Measurements from ENCODE around the gene GAS7. TPM values are rescaled to one million over a fixed set of nuclear protein-coding genes. Genes with fewer than 3 reads are reported as not detected.
A peak's percentile ranks its signal among the peaks of the same experiment; 100 is the strongest.
"Not testable (repeated sequence)": the region's sequence is repeated elsewhere in the genome, so short reads cannot be mapped to it uniquely, and the experiment has no call there.

Gene GAS7
- polyA plus RNA-seq, 4 donors: 14.1 to 55.7 (median 22.5) TPM

DNA sequence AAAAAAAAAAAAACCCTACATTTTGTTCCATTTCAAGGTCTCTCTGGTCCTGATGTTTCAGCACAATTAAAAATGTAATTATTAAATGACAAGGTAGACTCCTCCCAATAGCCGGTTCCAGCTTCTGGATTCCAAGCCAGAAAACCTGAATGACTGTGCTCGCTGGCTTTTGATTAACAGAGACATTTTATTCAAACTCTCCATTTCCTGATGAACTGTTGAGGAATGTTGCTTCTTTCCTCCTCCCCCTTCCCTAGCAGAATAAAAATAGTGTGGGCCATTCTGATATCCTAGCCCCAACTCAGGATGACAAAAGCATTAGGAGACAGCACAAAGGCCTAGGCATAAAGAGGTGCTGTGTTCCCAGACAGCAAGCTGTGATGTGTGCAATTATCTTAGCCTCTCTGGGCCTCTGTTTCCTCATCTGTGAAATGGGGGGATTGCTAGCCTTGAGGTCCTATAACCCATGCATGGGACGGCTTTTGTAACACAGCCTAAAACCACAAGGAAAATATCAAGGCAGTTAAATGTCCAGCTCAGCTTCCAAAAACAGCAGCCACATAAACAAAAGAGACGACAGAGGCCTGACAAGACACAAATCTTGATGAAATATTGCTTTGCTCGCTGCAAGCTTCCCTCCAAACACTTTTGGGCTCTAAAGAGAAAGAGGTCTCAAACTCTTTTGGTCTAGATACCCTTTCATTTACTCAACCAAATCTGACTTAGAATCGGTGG, 166.1 kb downstream of the GAS7 start:
- DNase-seq (ENCODE audit: low read depth in 4 of 4, low spot score in 3 of 4): peak in 2 of 4 donors; percentile 53 to 62

DNA sequence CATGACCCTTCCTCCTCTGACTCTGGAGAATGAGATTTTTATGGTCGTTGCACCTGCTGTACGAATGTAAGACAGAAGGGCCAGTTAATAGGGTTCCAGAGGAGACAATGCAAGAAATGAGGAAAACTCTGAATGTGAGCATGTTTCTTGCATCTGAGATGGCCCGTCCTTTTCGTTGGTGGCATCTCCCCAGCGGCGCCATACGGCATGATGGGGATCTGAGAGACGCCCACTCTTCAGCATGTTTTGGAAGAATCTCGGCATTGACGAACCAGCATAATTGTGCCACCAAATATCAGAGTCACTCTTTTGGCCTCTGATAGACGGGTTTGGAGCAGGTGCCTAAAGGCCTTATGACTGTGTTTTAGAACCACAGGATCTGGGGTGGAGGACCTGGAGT, 166.8 kb downstream of the GAS7 start:
- DNase-seq (ENCODE audit: low read depth in 4 of 4, low spot score in 3 of 4): no peak

DNA sequence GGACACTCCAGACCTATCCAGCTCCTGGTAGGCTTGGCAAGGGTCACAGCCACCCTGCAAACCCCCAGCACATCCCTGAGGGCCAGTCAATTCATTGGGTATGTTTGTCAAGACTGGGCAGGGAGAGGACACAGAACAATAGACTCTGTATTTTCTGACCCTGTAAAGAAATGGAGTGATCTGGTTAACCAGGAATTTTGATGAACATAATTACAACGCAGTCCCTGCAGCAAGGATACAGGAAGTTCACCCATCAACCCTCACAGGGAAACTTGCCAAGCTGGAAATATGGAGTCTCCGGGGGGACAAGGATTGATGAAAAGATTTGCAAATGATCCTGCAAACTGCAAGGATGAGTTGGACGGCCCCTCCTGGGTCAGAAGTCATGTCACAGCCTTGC, 167.3 kb downstream of the GAS7 start:
- DNase-seq (ENCODE audit: low read depth in 4 of 4, low spot score in 3 of 4): no peak

DNA sequence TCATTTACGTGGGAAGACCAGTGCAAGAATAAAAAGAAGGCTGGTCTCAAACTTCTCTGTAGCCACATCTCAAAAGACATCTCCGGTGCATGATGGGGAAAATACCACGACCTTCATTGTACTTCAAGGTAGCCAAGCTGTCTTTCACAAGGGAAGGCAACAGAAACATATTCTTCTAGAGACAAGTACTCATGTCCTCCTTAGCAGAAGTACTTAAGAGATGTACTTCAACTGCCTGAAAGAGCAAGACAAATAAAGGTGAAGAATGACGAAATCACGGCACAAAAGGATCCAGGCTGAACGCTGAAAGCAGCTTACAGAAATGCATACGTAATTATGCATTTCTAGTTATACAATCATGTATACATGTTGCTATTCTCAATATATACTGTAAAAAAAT, 169.3 kb downstream of the GAS7 start:
- no peak for DNase-seq (ENCODE audit: low read depth in 4 of 4, low spot score in 3 of 4)

DNA sequence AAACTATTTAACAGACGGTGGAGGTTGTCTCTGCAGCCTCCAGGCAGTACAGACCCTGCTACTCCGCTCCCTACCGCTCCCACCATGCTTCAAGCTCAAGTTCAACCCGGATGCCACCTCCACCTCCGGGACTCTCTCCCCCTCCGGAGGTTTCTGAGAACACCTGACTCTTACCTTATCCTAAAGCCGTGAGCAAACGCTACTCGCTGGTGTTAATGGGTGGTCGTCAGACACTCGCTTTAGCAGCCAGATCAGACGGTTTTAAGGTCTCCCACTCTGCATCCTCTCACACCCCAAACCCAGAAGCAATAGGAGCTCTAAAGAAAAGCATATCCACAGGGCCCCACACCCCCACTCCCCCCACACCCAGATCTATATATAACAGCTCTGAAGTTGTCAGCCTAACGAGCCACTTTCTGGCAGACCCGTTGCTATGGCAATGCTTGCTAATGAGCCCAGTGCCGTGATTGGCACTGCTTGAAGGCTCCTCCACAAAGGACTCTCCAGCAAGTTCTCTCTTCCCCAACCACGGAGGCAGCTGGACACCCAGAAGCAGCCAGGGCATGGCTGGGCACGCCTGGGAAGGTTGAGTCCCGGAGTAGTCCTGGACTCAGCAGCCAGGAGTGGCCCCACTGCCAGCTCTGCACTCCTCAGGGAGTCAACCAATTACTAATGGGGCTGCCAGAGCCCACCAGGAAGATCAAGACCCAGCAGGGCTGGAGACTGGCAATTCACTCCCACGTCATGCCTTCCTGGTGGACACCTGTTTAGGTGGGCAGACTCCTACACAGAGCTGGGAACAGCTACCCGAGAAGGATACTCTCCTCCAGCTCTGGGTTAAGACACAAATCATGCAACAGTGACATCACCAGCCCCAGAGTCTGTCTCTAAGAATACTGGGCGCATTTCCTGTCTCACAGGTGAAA, 172.2 kb downstream of the GAS7 start:
- no peak for DNase-seq (ENCODE audit: low read depth in 4 of 4, low spot score in 3 of 4)

DNA sequence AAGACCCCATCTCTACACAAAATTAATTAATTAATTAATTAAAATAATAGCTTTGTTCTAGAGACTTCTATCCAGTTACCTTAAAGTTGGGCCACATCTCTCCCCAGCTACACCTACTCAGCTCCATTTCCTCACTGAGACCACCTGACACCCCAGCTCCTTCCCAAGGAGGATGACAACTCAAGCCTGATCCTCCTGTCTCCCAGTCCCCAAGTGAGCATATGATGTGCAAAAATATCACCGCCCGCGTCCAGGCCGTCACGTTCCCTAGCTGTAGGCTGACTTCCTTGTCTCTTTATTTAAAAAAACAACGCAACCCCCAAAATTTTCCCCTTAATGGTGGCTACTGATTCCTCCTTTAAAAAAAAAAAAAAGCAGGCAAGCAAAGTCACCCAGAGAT, 173.2 kb downstream of the GAS7 start:
- DNase-seq (ENCODE audit: low read depth in 4 of 4, low spot score in 3 of 4): no peak

DNA sequence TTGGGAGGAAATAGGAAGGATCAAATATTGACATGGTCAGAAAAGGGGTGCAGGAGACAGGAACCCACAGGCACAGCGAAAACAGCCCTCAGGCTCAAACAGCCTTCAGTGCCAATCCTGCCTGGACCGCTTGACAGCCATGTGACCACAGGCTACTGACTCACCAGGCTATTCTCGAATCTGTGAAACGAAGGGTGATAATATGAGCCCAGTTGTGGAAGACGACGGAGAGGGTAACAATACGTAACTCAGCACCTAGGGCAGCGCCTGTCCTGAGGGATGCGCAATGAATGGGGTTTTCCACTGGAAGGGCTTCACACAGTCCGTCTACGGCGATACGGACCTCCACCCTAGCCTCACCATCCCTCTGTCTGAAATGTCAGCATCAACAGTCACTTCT, 176.0 kb downstream of the GAS7 start:
- DNase-seq (ENCODE audit: low read depth in 4 of 4, low spot score in 3 of 4): no peak

DNA sequence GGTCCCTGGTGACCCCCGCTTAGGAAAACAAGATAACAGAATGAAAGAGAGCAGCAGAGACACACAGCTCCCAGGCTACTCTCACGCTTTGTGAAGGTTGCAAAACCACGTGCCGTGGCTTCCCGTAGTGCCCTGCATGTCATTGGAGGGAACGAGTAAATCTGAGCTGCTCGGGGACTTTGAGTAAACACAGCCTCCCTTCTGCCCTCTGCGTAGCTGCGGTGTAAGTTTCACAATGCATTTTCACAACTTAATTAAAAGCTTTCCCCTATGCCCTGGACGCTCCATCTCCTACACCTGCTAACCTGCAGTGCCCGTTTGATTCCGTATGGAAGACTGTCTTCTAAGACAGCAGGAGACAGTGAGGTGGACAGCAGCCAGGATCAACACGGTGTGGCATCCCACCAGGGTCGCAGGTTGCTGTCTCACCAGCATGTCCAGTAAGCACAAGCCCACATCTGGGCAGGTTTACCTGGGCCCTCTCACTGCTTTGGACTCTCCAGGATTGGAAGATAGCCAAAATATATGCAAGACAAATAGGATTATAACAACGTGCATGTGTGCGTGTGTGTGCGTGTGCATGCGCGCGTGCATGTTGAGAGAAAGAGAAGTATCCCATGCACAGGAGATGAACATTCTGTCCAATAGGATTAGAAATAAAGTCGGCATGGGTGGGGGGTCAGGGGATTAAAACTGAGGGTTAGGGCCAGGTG, 177.0 kb downstream of the GAS7 start:
- DNase-seq (ENCODE audit: low read depth in 4 of 4, low spot score in 3 of 4): peak in 3 of 4 donors; percentile 53 to 74 (median 53)

DNA sequence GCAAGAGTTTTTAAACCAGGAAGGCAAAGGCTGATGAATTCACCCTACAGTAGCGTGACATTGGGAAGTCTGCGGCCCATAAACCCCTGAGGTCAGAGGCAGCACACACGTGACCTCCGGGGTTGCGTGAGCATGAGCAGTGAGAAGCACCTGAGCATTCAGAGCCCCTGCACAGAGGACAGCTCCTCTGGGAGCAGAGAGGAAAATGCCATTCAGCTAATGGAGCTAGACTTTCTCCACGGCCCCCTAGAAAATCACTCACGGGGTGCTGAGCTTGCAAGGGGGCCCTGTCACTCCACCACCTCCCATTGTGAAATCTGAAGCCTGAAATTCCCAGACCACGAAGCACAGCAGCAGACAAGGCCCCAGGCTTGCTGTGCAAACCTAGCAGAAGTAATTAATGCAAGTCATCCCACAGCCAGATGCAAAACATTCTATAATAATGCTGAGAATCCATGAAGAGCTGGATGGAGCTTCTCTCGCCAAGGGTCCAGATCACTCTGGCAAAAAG, 178.4 kb downstream of the GAS7 start:
- no peak for DNase-seq (ENCODE audit: low read depth in 4 of 4, low spot score in 3 of 4)

DNA sequence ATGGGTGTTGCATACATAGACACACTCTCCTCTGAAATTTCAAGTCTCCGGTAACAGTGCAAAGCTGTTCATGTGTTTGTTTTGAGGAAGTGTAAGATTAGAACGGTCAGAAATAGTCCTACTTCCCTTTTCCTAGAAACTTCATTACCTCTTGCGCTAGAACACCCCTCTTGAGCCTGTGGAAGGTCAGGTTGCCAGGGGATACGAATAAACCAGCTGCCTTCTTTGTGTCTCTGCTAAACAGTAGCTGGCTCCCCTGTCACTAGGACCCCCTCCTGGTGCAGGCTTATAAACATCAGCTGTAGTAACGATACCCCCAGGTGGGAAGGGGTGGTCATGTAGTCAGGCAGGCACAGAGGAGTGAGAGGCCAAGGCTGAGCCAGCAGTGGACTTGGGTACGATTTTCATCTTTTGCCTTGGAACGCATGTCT, 179.9 kb downstream of the GAS7 start:
- no peak for DNase-seq (ENCODE audit: low read depth in 4 of 4, low spot score in 3 of 4)

DNA sequence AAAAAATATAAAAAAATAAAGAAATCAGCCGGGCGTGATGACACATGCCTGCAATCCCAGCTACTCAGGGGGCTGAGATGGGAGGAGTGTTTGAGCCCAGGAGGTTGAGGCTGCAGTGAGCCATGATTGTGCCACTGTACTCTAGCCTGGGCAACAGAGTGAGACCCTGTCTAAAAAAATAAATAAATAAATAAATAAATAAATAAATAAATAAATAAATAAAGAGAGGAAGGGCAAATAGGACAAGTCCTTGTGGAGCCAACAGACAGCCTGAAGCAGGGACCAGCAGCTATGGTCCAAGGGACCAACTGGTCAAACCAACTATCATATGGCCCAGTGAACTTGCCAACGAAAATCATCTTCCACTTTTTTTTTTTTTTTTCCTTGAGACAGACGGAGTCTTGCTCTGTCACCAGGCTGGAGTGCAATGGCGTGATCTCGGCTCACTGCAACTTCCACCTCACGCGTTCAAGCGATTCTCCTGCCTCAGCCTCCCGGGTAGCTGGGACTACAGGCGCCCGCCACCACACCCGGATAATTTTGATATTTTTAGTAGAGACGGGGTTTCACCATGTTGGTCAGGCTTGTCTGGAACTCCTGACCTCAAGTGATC, 181.3 kb downstream of the GAS7 start:
- not testable (repeated sequence) for DNase-seq (ENCODE audit: low read depth in 4 of 4, low spot score in 3 of 4)

DNA sequence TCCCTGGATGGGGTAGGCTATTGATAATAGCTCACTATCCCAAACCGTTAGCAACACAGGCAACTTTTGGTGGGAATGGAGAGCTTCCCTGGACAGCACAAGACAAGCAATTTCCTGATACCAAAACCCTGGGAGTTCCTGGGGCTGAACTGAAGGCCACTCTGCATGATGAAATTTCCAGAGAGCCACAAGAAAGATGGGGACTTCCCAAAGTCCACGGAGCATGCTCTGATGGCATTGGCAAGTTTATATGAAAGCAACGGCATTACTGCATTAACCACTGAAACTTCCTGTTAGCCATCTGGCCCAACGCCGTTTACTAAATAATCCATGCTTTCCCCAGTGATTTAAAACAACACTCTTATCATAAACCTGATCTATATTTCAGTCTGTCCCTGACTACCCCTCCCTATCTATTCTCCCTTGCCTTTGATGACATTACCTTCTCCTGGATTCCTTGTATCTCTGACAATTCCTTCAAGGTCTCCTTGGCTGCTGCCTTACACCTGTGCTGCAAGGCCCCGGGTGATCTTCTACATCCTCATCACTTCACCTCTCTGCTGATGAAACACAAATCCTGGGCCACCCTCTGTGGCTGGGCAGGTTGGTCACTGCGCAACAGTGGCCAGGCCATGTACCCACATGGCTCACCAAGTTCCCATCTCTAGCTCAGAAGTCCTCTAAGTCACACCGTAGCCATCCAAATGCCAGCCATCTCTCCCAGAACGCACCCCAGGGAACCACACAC, 184.9 kb downstream of the GAS7 start:
- no peak for DNase-seq (ENCODE audit: low read depth in 4 of 4, low spot score in 3 of 4)

DNA sequence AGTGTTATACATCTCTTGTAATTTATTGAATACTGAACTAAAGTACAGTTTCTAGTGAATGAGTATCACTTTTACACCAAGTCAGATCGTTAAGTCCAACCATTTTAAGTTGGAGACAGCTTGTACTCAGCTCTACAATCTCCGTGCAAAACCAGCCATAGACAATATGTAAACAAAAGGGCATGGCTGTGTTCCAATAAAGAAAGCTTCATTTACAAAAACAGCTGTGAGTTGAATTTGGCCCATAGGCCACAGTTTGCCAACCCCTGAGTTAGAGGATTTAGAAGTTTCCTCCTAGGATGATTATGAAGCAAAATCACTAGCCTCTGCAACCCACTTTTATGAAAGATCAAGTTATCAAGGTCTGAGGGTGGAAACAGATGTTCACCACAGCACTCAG, 187.7 kb downstream of the GAS7 start:
- DNase-seq (ENCODE audit: low read depth in 4 of 4, low spot score in 3 of 4): no peak

DNA sequence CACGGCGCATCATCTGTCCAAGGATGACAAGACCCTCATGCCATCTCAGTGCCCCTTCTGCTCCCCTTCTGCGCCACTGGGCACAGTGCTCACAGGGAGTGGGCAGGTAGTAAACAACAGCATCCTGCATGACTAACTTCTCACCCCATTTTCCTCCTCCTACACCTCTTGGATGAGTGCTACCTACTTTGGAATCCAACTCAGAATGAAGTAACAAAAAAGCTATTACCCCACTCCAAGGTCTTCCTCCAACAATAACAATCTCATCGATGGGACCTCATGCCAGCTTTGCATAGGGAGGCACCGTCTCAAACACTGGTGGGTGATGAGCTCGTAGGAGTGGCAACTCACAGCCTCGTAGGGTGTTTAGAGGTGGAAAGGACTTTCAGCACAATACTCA, 194.7 kb downstream of the GAS7 start:
- DNase-seq (ENCODE audit: low read depth in 4 of 4, low spot score in 3 of 4): no peak

DNA sequence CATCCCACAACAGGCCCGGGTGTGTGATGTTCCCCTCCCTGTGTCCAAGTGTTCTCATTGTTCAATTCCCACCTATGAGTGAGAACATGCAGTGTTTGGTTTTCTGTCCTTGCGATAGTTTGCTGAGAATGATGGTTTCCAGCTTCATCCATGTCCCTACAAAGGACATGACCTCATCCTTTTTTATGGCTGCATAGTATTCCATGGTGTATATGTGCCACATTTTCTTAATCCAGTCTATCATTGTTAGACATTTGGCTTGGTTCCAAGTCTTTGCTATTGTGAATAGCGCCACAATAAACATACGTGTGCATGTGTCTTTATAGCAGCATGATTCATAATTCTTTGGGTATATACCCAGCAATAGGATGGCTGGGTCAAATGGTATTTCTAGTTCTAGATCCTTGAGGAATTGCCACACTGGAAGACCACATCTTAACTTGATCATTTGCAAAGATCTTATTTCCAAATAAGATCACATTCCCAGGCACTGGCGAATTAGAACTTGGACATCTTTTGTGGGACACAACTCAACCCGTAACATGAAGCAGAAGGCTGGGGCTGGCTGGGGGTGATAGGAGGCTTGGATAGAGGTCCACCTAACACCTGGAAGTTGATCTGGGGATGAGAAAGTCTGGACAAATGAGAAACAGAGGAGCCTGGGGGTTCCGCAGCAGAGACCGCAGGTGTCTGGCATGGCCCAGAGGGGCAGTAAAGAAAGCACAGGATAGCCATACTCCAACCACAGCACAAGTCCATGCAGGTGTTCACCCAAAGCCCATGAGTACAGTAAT, 195.6 kb downstream of the GAS7 start:
- DNase-seq (ENCODE audit: low read depth in 4 of 4, low spot score in 3 of 4): not testable (repeated sequence)

DNA sequence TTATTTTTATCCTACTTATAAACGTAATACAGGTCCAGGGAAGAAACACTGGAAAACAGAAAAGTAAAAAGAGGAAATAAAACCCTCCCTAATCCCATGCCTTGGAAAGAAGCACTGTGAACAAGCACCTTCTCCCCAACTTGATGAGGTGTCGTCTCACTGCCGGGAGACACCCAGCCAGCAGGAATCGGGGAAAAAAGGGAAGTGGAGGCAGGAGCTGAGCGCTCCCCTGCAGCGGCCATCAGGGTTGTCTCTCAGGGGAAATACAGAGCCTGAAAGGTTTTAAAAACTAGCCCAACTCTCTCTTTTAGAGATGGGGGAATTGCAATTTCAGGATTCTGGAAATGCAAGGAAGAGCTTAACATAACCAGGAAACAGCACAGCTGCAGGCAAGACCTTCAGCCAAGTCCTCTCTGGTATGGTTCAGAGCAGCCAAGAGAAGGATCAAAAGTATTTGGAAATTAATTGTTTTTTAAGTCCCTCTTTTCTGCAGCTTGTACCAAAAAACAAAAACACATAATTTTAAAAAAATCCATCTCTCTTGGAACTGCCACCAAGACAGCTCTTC, 197.0 kb downstream of the GAS7 start:
- DNase-seq (ENCODE audit: low read depth in 4 of 4, low spot score in 3 of 4): no peak

DNA sequence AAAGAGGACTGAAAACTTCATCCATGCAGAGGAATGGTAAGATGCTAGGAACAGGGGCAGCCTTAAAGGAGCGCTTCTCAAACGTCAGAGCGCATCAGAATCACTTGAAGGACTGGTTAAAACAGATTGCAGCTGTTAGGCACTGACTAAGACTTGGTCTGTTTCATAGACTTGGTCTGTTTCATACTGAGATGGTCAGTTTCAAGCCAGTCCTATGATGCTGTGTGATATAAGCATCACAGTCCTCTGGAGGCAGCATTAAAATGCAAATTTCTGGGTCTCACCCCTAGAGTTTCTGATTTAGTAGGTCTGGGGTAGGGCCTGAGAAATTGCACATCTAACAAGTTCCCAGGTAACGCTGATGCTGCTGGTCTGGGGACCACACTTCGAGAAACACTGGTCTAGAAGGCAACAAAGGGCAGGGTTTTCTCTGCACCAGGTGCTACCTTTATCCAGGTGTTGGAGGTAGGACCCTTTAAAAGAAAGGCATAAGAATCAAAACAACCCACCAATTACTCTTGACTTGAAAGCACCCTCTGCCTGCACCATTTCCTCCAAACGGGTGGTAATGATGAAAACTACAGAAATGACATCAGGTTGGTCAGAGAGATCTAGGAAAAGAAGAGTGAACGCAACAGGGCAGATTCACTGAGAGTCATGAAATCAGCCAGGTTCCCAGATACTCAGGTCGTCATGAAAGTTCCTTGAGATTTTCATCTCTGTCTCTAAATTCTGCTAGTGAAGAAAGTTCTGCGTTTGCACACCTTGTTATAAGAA, 198.3 kb downstream of the GAS7 start:
- DNase-seq (ENCODE audit: low read depth in 4 of 4, low spot score in 3 of 4): no peak

DNA sequence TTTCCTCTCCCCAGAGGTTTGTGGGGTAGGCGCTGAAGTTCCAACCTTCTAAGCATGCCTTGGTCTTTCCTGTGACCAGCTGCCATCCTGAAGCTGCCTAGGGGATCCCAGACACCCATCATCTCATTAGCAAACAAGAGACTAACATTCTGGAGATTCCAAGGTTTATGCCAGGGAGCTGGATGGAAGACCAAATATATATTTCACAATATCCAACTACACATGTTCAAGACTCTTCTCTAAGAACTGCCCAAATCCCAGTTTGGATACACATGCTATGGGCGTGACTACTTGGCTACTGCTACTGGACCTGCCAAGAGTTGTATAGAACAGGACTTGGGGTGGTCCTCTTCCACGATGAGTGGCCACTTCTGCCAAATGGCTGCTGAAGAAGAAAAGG, 200.3 kb downstream of the GAS7 start:
- no peak for DNase-seq (ENCODE audit: low read depth in 4 of 4, low spot score in 3 of 4)
